ENCODE results near the gene CFAP69.

GRCh38 chr7:90288154-90288553 lies 43.2 kb downstream of the CFAP69 start:
- no peak for TF ChIP-seq CTCF (IDR thresholded peaks at IDR 0.05)
- no peak for TF ChIP-seq NFYB (CRISPR knock-in tag; conservative IDR thresholded peaks at IDR 0.05; ENCODE audit: low read depth)
- TF ChIP-seq USF2 (CRISPR knock-in tag; IDR thresholded peaks at IDR 0.05), result no peak
- TF ChIP-seq ZBTB43 (CRISPR knock-in tag; IDR thresholded peaks at IDR 0.05), result no peak
- no peak for TF ChIP-seq JUN (CRISPR knock-in tag; IDR thresholded peaks at IDR 0.05)
- no peak for TF ChIP-seq ATF2 (CRISPR knock-in tag; IDR thresholded peaks at IDR 0.05; ENCODE audit: borderline replicate concordance, low read depth)
- no peak for TF ChIP-seq IRF2 (CRISPR knock-in tag; IDR thresholded peaks at IDR 0.05; ENCODE audit: borderline replicate concordance, low read depth)
- no peak for TF ChIP-seq E2F5 (CRISPR knock-in tag; IDR thresholded peaks at IDR 0.05)
- TF ChIP-seq JAZF1 (CRISPR knock-in tag; IDR thresholded peaks at IDR 0.05), result no peak
- no peak for TF ChIP-seq ZNF416 (CRISPR knock-in tag; IDR thresholded peaks at IDR 0.05)
- TF ChIP-seq ELF4 (CRISPR knock-in tag; IDR thresholded peaks at IDR 0.05; ENCODE audit: low read depth), result no peak
- TF ChIP-seq SMAD3 (CRISPR knock-in tag; IDR thresholded peaks at IDR 0.05; ENCODE audit: borderline replicate concordance), result no peak
- TF ChIP-seq RELA (CRISPR knock-in tag; IDR thresholded peaks at IDR 0.05; ENCODE audit: borderline replicate concordance), result no peak

Measured in WTC11 (cell line).